NCI-H524 treated with DMSO at 0.1 percent for 48 hours (cell line): ENCODE results near the gene PNLDC1.
A peak's percentile ranks its signal among the peaks of the same experiment; 100 is the strongest.
"Not testable (repeated sequence)": the region's sequence is repeated elsewhere in the genome, so short reads cannot be mapped to it uniquely, and the experiment has no call there.

Experiments
- DNase-seq: peaks from one replicate; lab custom pipeline; 2025; lab: John Stamatoyannopoulos, UW

PNLDC1 gene

GRCh38 chr6:159849851-159850250, 49.8 kb downstream of the PNLDC1 start:
- DNase-seq = not testable (repeated sequence)

GRCh38 chr6:159852877-159853276, 52.8 kb downstream of the PNLDC1 start:
- no peak for DNase-seq

GRCh38 chr6:159853754-159854153, 53.7 kb downstream of the PNLDC1 start:
- DNase-seq = no peak

GRCh38 chr6:159854959-159855358, 54.9 kb downstream of the PNLDC1 start:
- no peak for DNase-seq

GRCh38 chr6:159858259-159858658, 58.2 kb downstream of the PNLDC1 start:
- DNase-seq = no peak

- no peak for DNase-seq
Measured at GRCh38 chr6:159860482-159860881, 60.4 kb downstream of the PNLDC1 start.

GRCh38 chr6:159862103-159862502, 62.0 kb downstream of the PNLDC1 start:
- DNase-seq = no peak

GRCh38 chr6:159863341-159863740, 63.3 kb downstream of the PNLDC1 start:
- DNase-seq = peak; percentile 29

GRCh38 chr6:159865226-159865920, 65.3 kb downstream of the PNLDC1 start:
- peak; percentile 51 for DNase-seq

GRCh38 chr6:159866286-159867247, 66.5 kb downstream of the PNLDC1 start:
- DNase-seq = no peak
